Measurements from ENCODE around the gene FANCD2. TPM values are rescaled to one million over a fixed set of nuclear protein-coding genes. Genes with fewer than 3 reads are reported as not detected.
"Not testable (repeated sequence)": the region's sequence is repeated elsewhere in the genome, so short reads cannot be mapped to it uniquely, and the experiment has no call there.

Gene FANCD2
- polyA plus RNA-seq, 2 of the 4 experiments (the other 2 are of a cell fraction) = 25.1 to 44.3 TPM

DNA sequence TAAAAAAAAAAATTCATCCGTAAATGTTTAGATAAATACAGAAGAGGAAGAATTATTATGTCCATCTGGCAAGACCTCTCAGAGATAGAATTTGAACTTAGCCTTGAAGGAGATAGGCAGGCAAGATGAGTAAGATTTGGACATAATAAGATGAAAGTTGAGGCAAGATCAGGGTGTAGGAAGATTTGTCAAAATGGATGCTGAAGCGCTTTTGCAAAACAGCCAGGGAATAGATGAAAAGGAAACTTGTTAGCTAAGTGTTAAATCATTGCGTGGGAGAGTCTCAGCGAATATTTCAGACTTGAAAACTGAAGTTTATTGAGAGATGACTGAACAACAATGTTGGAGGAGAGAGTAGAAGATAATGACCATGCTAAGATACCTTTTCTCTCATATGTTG is 96.5 kb downstream of the FANCD2 start:
- WGBS (ENCODE audit: missing lambda C conversion rate) = 95% methylated on average over 4 of the region's 4 CpGs
- Histone ChIP-seq H3K9me3 (no peaks in the 10 kb centered on the region), H3K4me3 (no peak overlapping the region), H3K4me2 (no peak overlapping the region), H3K4me1 (no peaks in the 10 kb centered on the region), H3K27ac (no peak overlapping the region)
- FAIRE-seq (no peak), ATAC-seq (no peak), DNase-seq (ENCODE audit: low read depth in 1 of 2, low spot score in 1 of 2) (no peak)
- POLR2A ChIA-PET = no interaction called here
- TF ChIP-seq, protein P1, sequence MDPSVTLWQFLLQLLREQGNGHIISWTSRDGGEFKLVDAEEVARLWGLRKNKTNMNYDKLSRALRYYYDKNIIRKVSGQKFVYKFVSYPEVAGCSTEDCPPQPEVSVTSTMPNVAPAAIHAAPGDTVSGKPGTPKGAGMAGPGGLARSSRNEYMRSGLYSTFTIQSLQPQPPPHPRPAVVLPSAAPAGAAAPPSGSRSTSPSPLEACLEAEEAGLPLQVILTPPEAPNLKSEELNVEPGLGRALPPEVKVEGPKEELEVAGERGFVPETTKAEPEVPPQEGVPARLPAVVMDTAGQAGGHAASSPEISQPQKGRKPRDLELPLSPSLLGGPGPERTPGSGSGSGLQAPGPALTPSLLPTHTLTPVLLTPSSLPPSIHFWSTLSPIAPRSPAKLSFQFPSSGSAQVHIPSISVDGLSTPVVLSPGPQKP (IDR thresholded peaks at IDR 0.05; ENCODE audit: low read depth, low read length) = no peak
- no peak for TF ChIP-seq RNF2 (IDR thresholded peaks at IDR 0.05; ENCODE audit: borderline replicate concordance, low read depth)
- CTCF ChIA-PET = interaction anchor here (0.9 kb wide), 2 partner anchors 82 to 104 kb away, joined by 3 read pairs; no protein-coding TSS in a partner anchor

DNA sequence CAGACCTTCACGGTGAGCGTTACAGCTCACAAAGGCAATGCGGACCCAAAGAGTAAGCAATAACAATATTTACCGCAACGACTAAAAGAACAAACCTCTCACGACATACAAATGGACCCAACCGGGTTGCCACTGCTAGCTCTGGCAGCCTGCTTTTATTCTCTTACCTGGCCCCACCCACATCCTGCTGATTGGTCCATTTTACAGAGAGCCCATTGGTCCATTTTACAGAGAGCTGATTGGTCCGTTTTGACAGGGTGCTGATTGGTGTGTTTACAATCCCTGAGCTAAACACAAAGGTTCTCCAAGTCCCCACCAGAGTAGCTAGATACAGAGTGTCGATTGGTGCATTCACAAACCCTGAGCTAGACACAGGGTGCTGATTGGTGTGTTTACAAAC is 109.6 kb downstream of the FANCD2 start:
- CTCF ChIA-PET = interaction anchor here (0.9 to 1.5 kb wide), 4 partner anchors 10 to 190 kb away, joined by 3 to 4 read pairs (median 4); no protein-coding TSS in a partner anchor
- ATAC-seq; H3K4me3 ChIP-seq; H3K4me2 ChIP-seq; FAIRE-seq; DNase-seq (ENCODE audit: low read depth in 1 of 2, low spot score in 1 of 2); H3K9me3 ChIP-seq; H3K27ac ChIP-seq; H3K4me1 ChIP-seq; POLR2A ChIA-PET: not testable (repeated sequence)
- 84% methylated on average over 9 of the region's 9 CpGs for WGBS (ENCODE audit: missing lambda C conversion rate)

DNA sequence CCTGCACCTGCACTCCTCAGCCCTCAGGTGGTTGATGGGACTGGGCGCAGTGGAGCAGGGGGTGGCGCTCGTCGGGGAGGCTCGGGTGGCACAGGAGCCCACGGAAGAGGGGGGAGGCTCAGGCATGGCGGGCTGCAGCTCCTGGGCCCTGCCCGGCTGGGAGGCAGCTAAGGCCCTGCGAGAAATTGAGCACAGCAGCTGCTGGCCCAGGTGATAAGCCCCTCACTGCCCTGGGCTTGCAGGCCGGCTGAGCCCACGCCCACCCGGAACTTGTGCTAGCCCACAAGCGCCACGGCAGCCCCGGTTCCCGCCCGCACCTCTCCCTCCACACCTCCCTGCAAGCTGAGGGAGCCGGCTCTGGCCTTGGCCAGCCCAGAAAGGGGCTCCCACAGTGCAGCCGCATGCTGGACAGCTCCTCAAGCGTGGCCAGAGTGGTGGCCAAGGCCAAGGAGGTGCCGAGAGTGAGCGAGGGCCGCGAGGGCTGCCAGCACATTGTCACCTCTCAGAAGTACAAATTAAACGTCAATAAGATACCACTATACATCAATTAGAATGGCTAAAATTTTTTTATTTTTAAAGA is 110.3 kb downstream of the FANCD2 start:
- CTCF ChIA-PET = interaction anchor here (1.5 kb wide), 1 partner anchor 9 kb away, joined by 3 read pairs; no protein-coding TSS in a partner anchor
- H3K4me3 ChIP-seq = no peak overlapping the region
- TF ChIP-seq JUN (IDR thresholded peaks at IDR 0.05) = no peak
- TF ChIP-seq GATA3 (IDR thresholded peaks at IDR 0.05; ENCODE audit: borderline replicate concordance) = no peak
- TF ChIP-seq HOXB5 (CRISPR knock-in tag; IDR thresholded peaks at IDR 0.05) = no peak
- TF ChIP-seq, protein P2, sequence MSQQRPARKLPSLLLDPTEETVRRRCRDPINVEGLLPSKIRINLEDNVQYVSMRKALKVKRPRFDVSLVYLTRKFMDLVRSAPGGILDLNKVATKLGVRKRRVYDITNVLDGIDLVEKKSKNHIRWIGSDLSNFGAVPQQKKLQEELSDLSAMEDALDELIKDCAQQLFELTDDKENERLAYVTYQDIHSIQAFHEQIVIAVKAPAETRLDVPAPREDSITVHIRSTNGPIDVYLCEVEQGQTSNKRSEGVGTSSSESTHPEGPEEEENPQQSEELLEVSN (IDR thresholded peaks at IDR 0.05; ENCODE audit: borderline replicate concordance, low read depth) = no peak
- TF ChIP-seq MAFK (IDR thresholded peaks at IDR 0.05; ENCODE audit: partially characterized antibody) = no peak
- H3K4me2 ChIP-seq = no peak overlapping the region
- FAIRE-seq (no peak), DNase-seq (ENCODE audit: low read depth in 1 of 2, low spot score in 1 of 2) (no peak), ATAC-seq (no peak)
- no peak overlapping the region for H3K27ac ChIP-seq
- WGBS (ENCODE audit: missing lambda C conversion rate) = 92% methylated on average over 19 of the region's 25 CpGs
- H3K9me3 ChIP-seq = no peaks in the 10 kb centered on the region
- POLR2A ChIA-PET = no interaction called here
- no peaks in the 10 kb centered on the region; the same call in 2 of the 3 replicates for H3K4me1 ChIP-seq

DNA sequence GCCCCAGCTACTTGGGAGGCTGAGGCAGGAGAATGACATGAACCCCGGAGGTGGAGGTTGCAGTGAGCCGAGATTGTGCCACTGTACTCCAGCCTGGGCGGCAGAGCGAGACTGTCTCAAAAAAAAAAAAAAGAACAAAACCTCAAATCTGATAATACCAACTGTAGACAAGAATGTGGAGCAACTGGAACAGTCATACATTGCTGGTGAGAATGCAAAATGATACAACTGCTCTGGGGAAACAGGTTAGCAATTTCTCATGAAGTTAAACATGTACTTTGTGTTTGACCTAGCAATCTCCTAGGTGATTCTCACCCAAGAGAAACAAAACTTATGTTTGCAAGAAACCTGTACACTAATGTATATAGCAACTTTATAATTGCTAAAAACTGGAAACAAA is 110.9 kb downstream of the FANCD2 start:
- TF ChIP-seq JUNB (IDR thresholded peaks at IDR 0.05) = no peak
- TF ChIP-seq, protein P3, sequence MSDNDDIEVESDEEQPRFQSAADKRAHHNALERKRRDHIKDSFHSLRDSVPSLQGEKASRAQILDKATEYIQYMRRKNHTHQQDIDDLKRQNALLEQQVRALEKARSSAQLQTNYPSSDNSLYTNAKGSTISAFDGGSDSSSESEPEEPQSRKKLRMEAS (IDR thresholded peaks at IDR 0.05) = no peak
- no peak for TF ChIP-seq EHF (CRISPR knock-in tag; IDR thresholded peaks at IDR 0.05)
- no peak for TF ChIP-seq EP300 (IDR thresholded peaks at IDR 0.05)
- TF ChIP-seq RNF2 (IDR thresholded peaks at IDR 0.05; ENCODE audit: borderline replicate concordance, low read depth) = no peak
- TF ChIP-seq, protein P4, sequence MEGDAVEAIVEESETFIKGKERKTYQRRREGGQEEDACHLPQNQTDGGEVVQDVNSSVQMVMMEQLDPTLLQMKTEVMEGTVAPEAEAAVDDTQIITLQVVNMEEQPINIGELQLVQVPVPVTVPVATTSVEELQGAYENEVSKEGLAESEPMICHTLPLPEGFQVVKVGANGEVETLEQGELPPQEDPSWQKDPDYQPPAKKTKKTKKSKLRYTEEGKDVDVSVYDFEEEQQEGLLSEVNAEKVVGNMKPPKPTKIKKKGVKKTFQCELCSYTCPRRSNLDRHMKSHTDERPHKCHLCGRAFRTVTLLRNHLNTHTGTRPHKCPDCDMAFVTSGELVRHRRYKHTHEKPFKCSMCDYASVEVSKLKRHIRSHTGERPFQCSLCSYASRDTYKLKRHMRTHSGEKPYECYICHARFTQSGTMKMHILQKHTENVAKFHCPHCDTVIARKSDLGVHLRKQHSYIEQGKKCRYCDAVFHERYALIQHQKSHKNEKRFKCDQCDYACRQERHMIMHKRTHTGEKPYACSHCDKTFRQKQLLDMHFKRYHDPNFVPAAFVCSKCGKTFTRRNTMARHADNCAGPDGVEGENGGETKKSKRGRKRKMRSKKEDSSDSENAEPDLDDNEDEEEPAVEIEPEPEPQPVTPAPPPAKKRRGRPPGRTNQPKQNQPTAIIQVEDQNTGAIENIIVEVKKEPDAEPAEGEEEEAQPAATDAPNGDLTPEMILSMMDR (IDR thresholded peaks at IDR 0.05) = no peak
- ATAC-seq = no peak
- FAIRE-seq = no peak
- Histone ChIP-seq H3K4me2 (no peak overlapping the region), H3K4me1 (no peaks in the 10 kb centered on the region; the same call in 2 of the 3 replicates), H3K9me3 (no peaks in the 10 kb centered on the region), H3K27ac (no peak overlapping the region), H3K4me3 (no peak overlapping the region)
- ChIA-PET CTCF (no interaction called here), POLR2A (no interaction called here)
- 77% methylated on average over 4 of the region's 4 CpGs for WGBS (ENCODE audit: missing lambda C conversion rate)
- no peak for DNase-seq (ENCODE audit: low read depth in 1 of 2, low spot score in 1 of 2)
